ENCODE data around the gene MGMT.

DNA sequence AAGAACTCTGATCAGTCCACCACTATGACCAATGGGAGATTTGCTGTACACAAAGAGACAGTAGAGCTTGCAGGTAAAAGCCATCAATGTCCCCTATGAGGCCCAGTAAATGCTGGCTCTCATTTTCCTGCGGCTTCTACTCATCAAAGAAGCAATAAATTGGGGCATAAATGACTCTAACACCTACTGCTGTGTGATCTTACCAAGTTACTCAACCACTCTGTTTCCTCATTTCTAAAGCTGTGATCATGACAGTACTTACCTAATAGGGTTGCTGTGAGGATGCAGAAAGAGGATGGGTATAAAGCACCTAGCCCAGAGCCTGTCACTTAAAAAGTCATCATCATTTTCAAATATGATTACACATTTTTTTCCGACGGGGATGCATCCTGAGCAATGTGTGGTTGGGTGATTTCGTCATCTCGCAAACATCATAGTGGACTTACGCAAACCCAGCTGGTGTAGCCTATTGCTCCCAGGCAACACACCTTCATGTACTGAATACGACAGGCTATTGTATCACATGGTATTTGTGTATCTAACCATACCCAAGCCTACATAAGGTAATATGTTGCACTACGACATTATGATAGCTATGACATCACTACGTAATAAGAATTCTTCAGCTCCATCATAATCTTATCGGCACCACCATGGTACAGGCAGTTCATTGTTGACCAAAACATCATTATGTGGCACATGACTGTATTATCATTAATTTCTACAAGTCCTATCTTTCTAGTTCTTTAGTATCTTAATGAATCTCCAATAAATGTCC lies 7.1 kb upstream of the MGMT start:
- TF ChIP-seq, protein P1, sequence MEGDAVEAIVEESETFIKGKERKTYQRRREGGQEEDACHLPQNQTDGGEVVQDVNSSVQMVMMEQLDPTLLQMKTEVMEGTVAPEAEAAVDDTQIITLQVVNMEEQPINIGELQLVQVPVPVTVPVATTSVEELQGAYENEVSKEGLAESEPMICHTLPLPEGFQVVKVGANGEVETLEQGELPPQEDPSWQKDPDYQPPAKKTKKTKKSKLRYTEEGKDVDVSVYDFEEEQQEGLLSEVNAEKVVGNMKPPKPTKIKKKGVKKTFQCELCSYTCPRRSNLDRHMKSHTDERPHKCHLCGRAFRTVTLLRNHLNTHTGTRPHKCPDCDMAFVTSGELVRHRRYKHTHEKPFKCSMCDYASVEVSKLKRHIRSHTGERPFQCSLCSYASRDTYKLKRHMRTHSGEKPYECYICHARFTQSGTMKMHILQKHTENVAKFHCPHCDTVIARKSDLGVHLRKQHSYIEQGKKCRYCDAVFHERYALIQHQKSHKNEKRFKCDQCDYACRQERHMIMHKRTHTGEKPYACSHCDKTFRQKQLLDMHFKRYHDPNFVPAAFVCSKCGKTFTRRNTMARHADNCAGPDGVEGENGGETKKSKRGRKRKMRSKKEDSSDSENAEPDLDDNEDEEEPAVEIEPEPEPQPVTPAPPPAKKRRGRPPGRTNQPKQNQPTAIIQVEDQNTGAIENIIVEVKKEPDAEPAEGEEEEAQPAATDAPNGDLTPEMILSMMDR (IDR thresholded peaks at IDR 0.05), result no peak
- no peak for TF ChIP-seq POLR2A (IDR thresholded peaks at IDR 0.05)
